SK-N-SH treated with all-trans-retinoic acid at 6 μM for 48 hours (cell line): ENCODE results near the gene GREB1.

Experiments
- ATAC-seq: fragments of 200-7000 bp; cut with Tn5 transposase; 3 replicates; pipeline ENCODE4 v1.9.1; 2020; ENCODE audit warnings: mild to moderate bottlenecking, moderate library complexity
- ARNTL ChIP-seq: fragments of 450-650 bp; formaldehyde crosslinking; IDR thresholded peaks from 2 replicates; pipeline ENCODE4 v1.5.0; 2020; ENCODE audit warnings: low read depth, mild to moderate bottlenecking, moderate library complexity, borderline replicate concordance
- BACH2 ChIP-seq: fragments of 250-450 bp; sonication (Bioruptor Pico); IDR thresholded peaks from 2 replicates; pipeline ENCODE4 v1.9.0; 2021; ENCODE audit warnings: mild to moderate bottlenecking, borderline replicate concordance
- CREB5 ChIP-seq: fragments of 250-450 bp; sonication (Bioruptor Pico); IDR thresholded peaks from 2 replicates; pipeline ENCODE4 v1.5.1; 2020; ENCODE audit warnings: low read depth, mild to moderate bottlenecking, moderate library complexity
- CSDC2 ChIP-seq: fragments of 250-450 bp; sonication (Bioruptor Pico); IDR thresholded peaks from 2 replicates; pipeline ENCODE4 v1.5.0; 2020; ENCODE audit warnings: mild to moderate bottlenecking, moderate library complexity
- CSRNP3 ChIP-seq: fragments of 250-450 bp; sonication (Bioruptor Pico); IDR thresholded peaks from 2 replicates; pipeline ENCODE4 v1.5.1; 2021; ENCODE audit warnings: mild to moderate bottlenecking, moderate library complexity
- ESRRG ChIP-seq: fragments of 250-450 bp; sonication (Bioruptor Pico); IDR thresholded peaks from 2 replicates; pipeline ENCODE4 v1.6.1; 2021; ENCODE audit warnings: mild to moderate bottlenecking
- ISL1 ChIP-seq: fragments of 250-450 bp; sonication (Bioruptor Pico); IDR thresholded peaks from 2 replicates; pipeline ENCODE4 v2.1.2; 2022; ENCODE audit warnings: mild to moderate bottlenecking, moderate library complexity
- PATZ1 ChIP-seq: fragments of 250-450 bp; sonication (Bioruptor Pico); IDR thresholded peaks from 2 replicates; pipeline ENCODE4 v1.8.0; 2020; ENCODE audit warnings: mild to moderate bottlenecking, moderate library complexity, borderline replicate concordance
- RARB ChIP-seq: fragments of 250-450 bp; sonication (Bioruptor Pico); IDR thresholded peaks from 2 replicates; pipeline ENCODE4 v1.8.0; 2021; ENCODE audit warnings: mild to moderate bottlenecking, moderate library complexity
- TCF4 ChIP-seq: fragments of 250-450 bp; sonication (Bioruptor Pico); IDR thresholded peaks from 2 replicates; pipeline ENCODE4 v1.8.0; 2021; ENCODE audit warnings: mild to moderate bottlenecking, moderate library complexity, borderline replicate concordance
- TOX ChIP-seq: fragments of 250-450 bp; sonication (Bioruptor Pico); IDR thresholded peaks from 2 replicates; pipeline ENCODE4 v1.8.0; 2021; ENCODE audit warnings: mild to moderate bottlenecking, moderate library complexity, borderline replicate concordance
- ZC3H10 ChIP-seq: fragments of 250-450 bp; sonication (Bioruptor Pico); IDR thresholded peaks from 2 replicates; pipeline ENCODE4 v1.5.1; 2021; ENCODE audit warnings: mild to moderate bottlenecking, moderate library complexity
- ZFP3 ChIP-seq: fragments of 250-450 bp; sonication (Bioruptor Pico); IDR thresholded peaks from 2 replicates; pipeline ENCODE4 v1.5.0; 2020; ENCODE audit warnings: mild to moderate bottlenecking, moderate library complexity
- ZFP30 ChIP-seq: fragments of 450-650 bp; formaldehyde crosslinking; IDR thresholded peaks from 2 replicates; pipeline ENCODE4 v1.5.0; 2022; ENCODE audit warnings: mild to moderate bottlenecking, moderate library complexity
- ZNF565 ChIP-seq: fragments of 450-650 bp; formaldehyde crosslinking; conservative IDR thresholded peaks from 2 replicates; pipeline ENCODE4 v1.5.0; 2020; ENCODE audit warnings: low read depth, mild to moderate bottlenecking, moderate library complexity
- ZNF70 ChIP-seq: fragments of 450-650 bp; formaldehyde crosslinking; IDR thresholded peaks from 2 replicates; pipeline ENCODE4 v1.5.0; 2020; ENCODE audit warnings: mild to moderate bottlenecking, moderate library complexity

Gene GREB1

GRCh38 chr2:11573418-11574175, 39.8 kb downstream of the GREB1 start:
- no peak for ATAC-seq
- TF ChIP-seq ISL1 (CRISPR knock-in tag), result no peak
- TF ChIP-seq ARNTL (CRISPR knock-in tag), result no peak
- no peak for TF ChIP-seq ZC3H10 (CRISPR knock-in tag)
- no peak for TF ChIP-seq ESRRG (CRISPR knock-in tag)
- no peak for TF ChIP-seq BACH2 (CRISPR knock-in tag)
- TF ChIP-seq CSRNP3 (CRISPR knock-in tag), result no peak
- TF ChIP-seq ZFP30 (CRISPR knock-in tag), result no peak

GRCh38 chr2:11574176-11575046, 40.6 kb downstream of the GREB1 start:
- ATAC-seq, result no peak
- TF ChIP-seq ZFP3 (no peak), CSRNP3 (CRISPR knock-in tag) (no peak), ZNF70 (no peak)

- TF ChIP-seq ZC3H10 (CRISPR knock-in tag) (no peak), CSRNP3 (CRISPR knock-in tag) (no peak), CREB5 (no peak), RARB (no peak), PATZ1 (CRISPR knock-in tag) (no peak), TOX (CRISPR knock-in tag) (no peak), ESRRG (CRISPR knock-in tag) (no peak), TCF4 (CRISPR knock-in tag) (no peak), ZNF565 (CRISPR knock-in tag) (no peak), BACH2 (CRISPR knock-in tag) (no peak), ZFP3 (no peak), ZFP30 (CRISPR knock-in tag) (no peak), ZNF70 (no peak), ISL1 (CRISPR knock-in tag) (no peak)
- TF ChIP-seq, all 23 proteins: peak for 0
- ATAC-seq, result no peak
Observed at GRCh38 chr2:11576398-11576797, 42.6 kb downstream of the GREB1 start.

- no peak for ATAC-seq
- TF ChIP-seq CSRNP3 (CRISPR knock-in tag) (no peak), ZNF565 (CRISPR knock-in tag) (no peak), CSDC2 (no peak)
Observed at GRCh38 chr2:11577101-11577883, 43.4 kb downstream of the GREB1 start.
